Endothelial cell of umbilical vein (primary cell): Measurements from ENCODE around the gene SCN5A. TPM values are rescaled to one million over a fixed set of nuclear protein-coding genes. Genes with fewer than 3 reads are reported as not detected.

Experiments
- BruUV-seq: library from RNA; stranded (reverse); fragments of 400-500 nt; replicated peaks from 2 replicates; lab custom pipeline; 2021; lab: Mats Ljungman, UMichigan
- CTCF ChIA-PET: fragments of 300-600, 350-600 bp; sonication (Branson Sonifier 250); formaldehyde crosslinking; loops from one replicate; lab custom pipeline; 2021; ENCODE audit warnings: antibody characterized with exemption, inconsistent platforms; lab: Charles Lee
- POLR2A ChIA-PET: fragments of 300-600, 350-600 bp; sonication (Branson Sonifier 250); formaldehyde crosslinking; loops from one replicate; lab custom pipeline; 2021; ENCODE audit warnings: antibody characterized with exemption, inconsistent platforms; lab: Charles Lee
- DNase-seq: peaks from one replicate; pipeline ENCODE4 v3.0.0-alpha.2; 2011; ENCODE audit warnings: low read depth, low spot score
- FAIRE-seq: peaks from 2 replicates; lab custom pipeline; 2011; peaks lifted over from hg19 to GRCh38; lab: Jason Lieb, UNC
- H2AFZ ChIP-seq: 2 replicates; pipeline ENCODE4 v1.6.0; 2012; ENCODE audit warnings: low read depth, low read length, control low read depth, inconsistent platforms
- H3K27ac ChIP-seq: 2 replicates; pipeline ENCODE4 v1.5.1; 2011; ENCODE audit warnings: low read depth, mild to moderate bottlenecking, control low read depth, low read length, moderate library complexity; ENCODE audit not compliant: insufficient read depth
- H3K27me3 ChIP-seq, 2 experiments: 2 replicates each; pipeline versions ENCODE4 v1.6.0 to v1.6.1; 2011; ENCODE audit warnings: low read length in 2 of 2, mixed read lengths in 1 of 2; ENCODE audit not compliant: control insufficient read depth in 2 of 2, insufficient read depth in 2 of 2
- H3K36me3 ChIP-seq, 2 experiments: 2 replicates in 1 of 2; 3 replicates in 1 of 2; pipeline ENCODE4 v1.5.1; 2011; ENCODE audit warnings: low read length in 2 of 2, mild to moderate bottlenecking in 1 of 2, moderate library complexity in 1 of 2; ENCODE audit not compliant: control insufficient read depth in 2 of 2, insufficient read depth in 2 of 2; ENCODE audit errors: extremely low read depth in 1 of 2
- H3K4me1 ChIP-seq: 3 replicates; pipeline ENCODE4 v1.5.1; 2011; ENCODE audit warnings: mild to moderate bottlenecking, low read length; ENCODE audit not compliant: control insufficient read depth, insufficient read depth; ENCODE audit errors: extremely low read depth
- H3K4me2 ChIP-seq: 2 replicates; pipeline ENCODE4 v1.6.1; 2011; ENCODE audit warnings: low read length, control low read depth, mixed read lengths; ENCODE audit not compliant: insufficient read depth
- H3K4me3 ChIP-seq, 3 experiments: fragments of 200-600 bp in 1 of 3; sonication (generic), shearing (Covaris generic) in 1 of 3; replicated peaks in 1 of 3; 2 replicates each; pipeline ENCODE4 v1.5.1; 2011 to 2016; ENCODE audit warnings: control low read depth in 3 of 3, low read length in 3 of 3, mild to moderate bottlenecking in 2 of 3, inconsistent platforms in 1 of 3, low read depth in 1 of 3, moderate library complexity in 1 of 3; ENCODE audit not compliant: insufficient read depth in 1 of 3
- H3K79me2 ChIP-seq: 2 replicates; pipeline ENCODE4 v1.6.0; 2012; ENCODE audit warnings: low read length, inconsistent platforms; ENCODE audit not compliant: control insufficient read depth, insufficient read depth
- H3K9ac ChIP-seq: replicated peaks from 2 replicates; pipeline ENCODE3; 2011; ENCODE audit warnings: low read length, control low read depth; ENCODE audit not compliant: insufficient read depth; ENCODE audit errors: extremely low read depth
- H3K9me1 ChIP-seq: replicated peaks from 3 replicates; pipeline ENCODE4 v1.6.0; 2011; ENCODE audit warnings: mild to moderate bottlenecking, low read length; ENCODE audit not compliant: control insufficient read depth, insufficient read depth; ENCODE audit errors: extremely low read depth
- H3K9me3 ChIP-seq: replicated peaks from 2 replicates; pipeline ENCODE4 v1.5.1; 2012; ENCODE audit warnings: low read length, inconsistent platforms; ENCODE audit not compliant: control insufficient read depth, insufficient read depth
- H4K20me1 ChIP-seq: replicated peaks from 2 replicates; pipeline ENCODE3; 2011; ENCODE audit warnings: mild to moderate bottlenecking, low read length; ENCODE audit not compliant: control insufficient read depth, insufficient read depth; ENCODE audit errors: extremely low read depth
- EZH2 ChIP-seq: IDR thresholded peaks from 2 replicates; pipeline ENCODE4 v1.6.1; 2012; ENCODE audit warnings: borderline replicate concordance, low read depth, mild to moderate bottlenecking, moderate library complexity, low read length, inconsistent platforms; ENCODE audit not compliant: severe bottlenecking
- FOS ChIP-seq: IDR thresholded peaks from 2 replicates; pipeline ENCODE4 v1.6.1; 2011; ENCODE audit warnings: mild to moderate bottlenecking, low read length, moderate library complexity, borderline replicate concordance; ENCODE audit not compliant: insufficient read depth
- GATA2 ChIP-seq: IDR thresholded peaks from 2 replicates; pipeline ENCODE4 v1.7.0; 2011; ENCODE audit warnings: low read depth, mild to moderate bottlenecking, moderate library complexity, mixed read lengths, low read length; ENCODE audit not compliant: insufficient read length, insufficient read depth
- JUN ChIP-seq: IDR thresholded peaks from 2 replicates; pipeline ENCODE4 v1.6.1; 2011; ENCODE audit warnings: borderline replicate concordance, low read depth; ENCODE audit not compliant: insufficient read length, insufficient read depth
- MAX ChIP-seq: IDR thresholded peaks from 2 replicates; pipeline ENCODE4 v1.6.1; 2011; ENCODE audit not compliant: insufficient read depth, insufficient read length
- MYC ChIP-seq: IDR thresholded peaks from one replicate; pipeline ENCODE4 v1.6.1; 2011; ENCODE audit warnings: mild to moderate bottlenecking, low read depth, low read length
- POLR2A ChIP-seq: IDR thresholded peaks from 2 replicates; pipeline ENCODE4 v1.6.1; 2012; ENCODE audit warnings: low read depth, mild to moderate bottlenecking, control low read depth, low read length
- POLR2AphosphoS5 ChIP-seq: IDR thresholded peaks from 2 replicates; pipeline ENCODE4 v1.6.1; 2012; ENCODE audit warnings: low read depth, mild to moderate bottlenecking, control low read depth, low read length, moderate library complexity; ENCODE audit not compliant: insufficient read depth
- dilution Hi-C: fragments of 300-500 bp; cut with MboI; formaldehyde crosslinking; loops from one replicate; pipeline ENCODE4 v1.15.0; 2019; ENCODE audit warnings: low sequenced_read_pairs; ENCODE audit not compliant: extremely low pct_ligation_motif_present
- intact Hi-C: fragments of 100-400 bp; cut with micrococcal nuclease; formaldehyde crosslinking; loops from one replicate; pipeline ENCODE4 v1.10.0; 2022
- polyA plus RNA-seq, 4 experiments: library from polyadenylated mRNA; depleted of rRNA in 3 of 4; stranded (reverse) in 3 of 4; unstranded in 1 of 4; fragments of >200 nt; gene quantifications; 2 replicates each; pipeline versions ENCODE4 v1.2.1 to v1.2.3, GENCODE V29; 2011 to 2012; ENCODE audit warnings: missing spikeins in 1 of 4
- total RNA-seq: library from RNA; stranded (reverse); gene quantifications from 2 replicates; pipeline ENCODE4 v1.2.3, GENCODE V29; 2021
- TF ChIP-seq, protein P1 (sequence below), 2 donors: IDR thresholded peaks; 1 replicate in 1 of 2; 2 replicates in 1 of 2; pipeline ENCODE4 v1.5.1; 2011; ENCODE audit warnings: low read length in 2 of 2, mild to moderate bottlenecking in 2 of 2, moderate library complexity in 2 of 2, control low read depth in 1 of 2, inconsistent platforms in 1 of 2, low read depth in 1 of 2; ENCODE audit not compliant: insufficient read depth in 1 of 2; ENCODE audit errors: extremely low read depth in 1 of 2

The SCN5A gene
- total and polyA plus RNA-seq, 2 donors (not counting 3 experiments of a cell fraction or from before 2014, with no cell fraction given), result 2.7 to 20.0 TPM

- Histone ChIP-seq H2AFZ (no peak overlapping the region), H3K27me3 (no peaks in the 10 kb centered on the region), H3K9me3 (no peaks in the 10 kb centered on the region), H3K4me2 (no peak overlapping the region), H3K4me3 (no peak overlapping the region), H3K9me1 (no peaks in the 10 kb centered on the region), H3K79me2 (no peaks in the 10 kb centered on the region), H4K20me1 (no peaks in the 10 kb centered on the region), H3K9ac (no peak overlapping the region), H3K27ac (no peak overlapping the region), H3K36me3 (peaks cover 5 to 6% of the 10 kb centered on the region in 2 experiments), H3K4me1 (peaks cover 4% of the 10 kb centered on the region)
- no peak for FAIRE-seq
- no peak for DNase-seq
- ChIA-PET POLR2A (no interaction called here), CTCF (interaction anchor here (0.6 to 13.1 kb wide), 44 partner anchors 9 to 768 kb away, joined by 3 to 455 read pairs (median 5); partner anchors contain the start of genes EXOG and SCN5A)
- TF ChIP-seq POLR2AphosphoS5, result no peak
- TF ChIP-seq JUN, result no peak
- TF ChIP-seq, protein P1, sequence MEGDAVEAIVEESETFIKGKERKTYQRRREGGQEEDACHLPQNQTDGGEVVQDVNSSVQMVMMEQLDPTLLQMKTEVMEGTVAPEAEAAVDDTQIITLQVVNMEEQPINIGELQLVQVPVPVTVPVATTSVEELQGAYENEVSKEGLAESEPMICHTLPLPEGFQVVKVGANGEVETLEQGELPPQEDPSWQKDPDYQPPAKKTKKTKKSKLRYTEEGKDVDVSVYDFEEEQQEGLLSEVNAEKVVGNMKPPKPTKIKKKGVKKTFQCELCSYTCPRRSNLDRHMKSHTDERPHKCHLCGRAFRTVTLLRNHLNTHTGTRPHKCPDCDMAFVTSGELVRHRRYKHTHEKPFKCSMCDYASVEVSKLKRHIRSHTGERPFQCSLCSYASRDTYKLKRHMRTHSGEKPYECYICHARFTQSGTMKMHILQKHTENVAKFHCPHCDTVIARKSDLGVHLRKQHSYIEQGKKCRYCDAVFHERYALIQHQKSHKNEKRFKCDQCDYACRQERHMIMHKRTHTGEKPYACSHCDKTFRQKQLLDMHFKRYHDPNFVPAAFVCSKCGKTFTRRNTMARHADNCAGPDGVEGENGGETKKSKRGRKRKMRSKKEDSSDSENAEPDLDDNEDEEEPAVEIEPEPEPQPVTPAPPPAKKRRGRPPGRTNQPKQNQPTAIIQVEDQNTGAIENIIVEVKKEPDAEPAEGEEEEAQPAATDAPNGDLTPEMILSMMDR (IDR thresholded peaks at IDR 0.05; ENCODE audit: extremely low read depth in 1 of 2, insufficient read depth in 1 of 2, low read depth in 1 of 2, low read length in 2 of 2), result no peak
- TF ChIP-seq MYC, result no peak
- no peak for TF ChIP-seq GATA2
- no peak for TF ChIP-seq EZH2
- no peak for TF ChIP-seq POLR2A
- no peak for TF ChIP-seq MAX
- TF ChIP-seq FOS, result no peak
- BruUV-seq, result no TSS peak
- intact Hi-C loops (no loop called here), dilution Hi-C loops (no loop called here)
Measured at GRCh38 chr3:38522002-38522401, 127.5 kb downstream of the SCN5A start.
